Lower leg skin (tissue), 3 donors: ENCODE measurements around the gene PIK3R1.

ENCODE experiments used
- CTCF ChIP-seq, 3 donors: fragments of 450-650 bp; IDR thresholded peaks; one replicate each; pipeline ENCODE4 v1.5.1; 2016; ENCODE audit warnings: antibody characterized with exemption in 3 of 3, mild to moderate bottlenecking in 3 of 3, moderate library complexity in 2 of 3
- POLR2A ChIP-seq, 2 donors: fragments of 450-650 bp; IDR thresholded peaks; one replicate each; pipeline ENCODE4 v1.6.1; 2016 to 2017; ENCODE audit warnings: antibody characterized with exemption in 2 of 2, mild to moderate bottlenecking in 1 of 2, moderate library complexity in 1 of 2

GRCh38 chr5:68287631-68287975, 72.0 kb downstream of the PIK3R1 start:
- TF ChIP-seq CTCF (IDR thresholded peaks at IDR 0.05) = no peak
- TF ChIP-seq POLR2A (IDR thresholded peaks at IDR 0.05) = no peak
